Measurements from ENCODE around the gene STRIP2.
"Not testable (repeated sequence)": the region's sequence is repeated elsewhere in the genome, so short reads cannot be mapped to it uniquely, and the experiment has no call there.

The STRIP2 gene

GRCh38 chr7:129437190-129437589 lies 3.0 kb downstream of the STRIP2 start:
- H3K27me3 Mint-ChIP-seq: peaks cover 4% of the 10 kb centered on the region
- peaks cover 21% of the 10 kb centered on the region for H3K36me3 Mint-ChIP-seq
- no peak overlapping the region for H3K27ac Mint-ChIP-seq
- H3K9me3 Mint-ChIP-seq: no peaks in the 10 kb centered on the region
- H3K4me1 Mint-ChIP-seq: peaks cover 42% of the 10 kb centered on the region
- peak overlapping the region; percentile 75 for H3K4me3 Mint-ChIP-seq

GRCh38 chr7:129438281-129438838 lies 4.1 kb downstream of the STRIP2 start:
- Mint-ChIP-seq H3K27me3 (peaks cover 4% of the 10 kb centered on the region), H3K36me3 (peaks cover 21% of the 10 kb centered on the region), H3K9me3 (no peaks in the 10 kb centered on the region), H3K4me3 (peak overlapping the region; percentile 71), H3K27ac (peak overlapping the region; percentile 96), H3K4me1 (peaks cover 36% of the 10 kb centered on the region)

GRCh38 chr7:129438839-129439651 lies 4.8 kb downstream of the STRIP2 start:
- Mint-ChIP-seq H3K27ac (peak overlapping the region; percentile 96), H3K36me3 (peaks cover 24% of the 10 kb centered on the region), H3K4me3 (peak overlapping the region; percentile 71), H3K4me1 (peaks cover 33% of the 10 kb centered on the region), H3K9me3 (no peaks in the 10 kb centered on the region), H3K27me3 (peaks cover 4% of the 10 kb centered on the region)

GRCh38 chr7:129439963-129440625 lies 5.9 kb downstream of the STRIP2 start:
- Mint-ChIP-seq H3K27me3 (peaks cover 4% of the 10 kb centered on the region), H3K27ac (peak overlapping the region; percentile 91), H3K4me1 (peaks cover 31% of the 10 kb centered on the region), H3K9me3 (no peaks in the 10 kb centered on the region), H3K4me3 (peak overlapping the region; percentile 71), H3K36me3 (peaks cover 26% of the 10 kb centered on the region)

GRCh38 chr7:129443612-129444011 lies 9.4 kb downstream of the STRIP2 start:
- H3K4me3 Mint-ChIP-seq: no peak overlapping the region
- no peaks in the 10 kb centered on the region for H3K27me3 Mint-ChIP-seq
- H3K36me3 Mint-ChIP-seq: peaks cover 27% of the 10 kb centered on the region
- H3K4me1 Mint-ChIP-seq: peaks cover 20% of the 10 kb centered on the region
- H3K9me3 Mint-ChIP-seq: no peaks in the 10 kb centered on the region
- no peak overlapping the region for H3K27ac Mint-ChIP-seq

- peaks cover 36% of the 10 kb centered on the region for H3K36me3 Mint-ChIP-seq
- not testable (repeated sequence) for H3K4me1 Mint-ChIP-seq, H3K27ac Mint-ChIP-seq, H3K9me3 Mint-ChIP-seq, H3K4me3 Mint-ChIP-seq, H3K27me3 Mint-ChIP-seq
Observed at GRCh38 chr7:129444776-129445175, 10.5 kb downstream of the STRIP2 start.

GRCh38 chr7:129446925-129447324 lies 12.7 kb downstream of the STRIP2 start:
- not testable (repeated sequence) for H3K27ac Mint-ChIP-seq, H3K27me3 Mint-ChIP-seq, H3K9me3 Mint-ChIP-seq, H3K4me1 Mint-ChIP-seq, H3K4me3 Mint-ChIP-seq
- H3K36me3 Mint-ChIP-seq: peaks cover 42% of the 10 kb centered on the region

GRCh38 chr7:129447445-129447844 lies 13.2 kb downstream of the STRIP2 start:
- peaks cover 44% of the 10 kb centered on the region for H3K36me3 Mint-ChIP-seq
- H3K4me1 Mint-ChIP-seq, H3K9me3 Mint-ChIP-seq, H3K27me3 Mint-ChIP-seq, H3K27ac Mint-ChIP-seq, H3K4me3 Mint-ChIP-seq: not testable (repeated sequence)

GRCh38 chr7:129448608-129449007 lies 14.4 kb downstream of the STRIP2 start:
- not testable (repeated sequence) for H3K4me1 Mint-ChIP-seq, H3K27ac Mint-ChIP-seq, H3K27me3 Mint-ChIP-seq, H3K9me3 Mint-ChIP-seq, H3K4me3 Mint-ChIP-seq
- H3K36me3 Mint-ChIP-seq: peaks cover 46% of the 10 kb centered on the region

- peak overlapping the region; percentile 31 for H3K27ac Mint-ChIP-seq
- H3K4me1 Mint-ChIP-seq: no peaks in the 10 kb centered on the region
- peaks cover 45% of the 10 kb centered on the region for H3K36me3 Mint-ChIP-seq
- H3K9me3 Mint-ChIP-seq: no peaks in the 10 kb centered on the region
- H3K4me3 Mint-ChIP-seq: no peak overlapping the region
- H3K27me3 Mint-ChIP-seq: no peaks in the 10 kb centered on the region
Observed at GRCh38 chr7:129450295-129450694, 16.1 kb downstream of the STRIP2 start.

GRCh38 chr7:129452589-129453231 lies 18.5 kb downstream of the STRIP2 start:
- Mint-ChIP-seq H3K27ac (no peak overlapping the region), H3K27me3 (no peaks in the 10 kb centered on the region), H3K9me3 (no peaks in the 10 kb centered on the region), H3K4me3 (no peak overlapping the region), H3K4me1 (no peaks in the 10 kb centered on the region), H3K36me3 (peaks cover 40% of the 10 kb centered on the region)

GRCh38 chr7:129453510-129454248 lies 19.4 kb downstream of the STRIP2 start:
- peaks cover 34% of the 10 kb centered on the region for H3K36me3 Mint-ChIP-seq
- H3K9me3 Mint-ChIP-seq: no peaks in the 10 kb centered on the region
- H3K4me3 Mint-ChIP-seq: no peak overlapping the region
- no peaks in the 10 kb centered on the region for H3K27me3 Mint-ChIP-seq
- H3K4me1 Mint-ChIP-seq: no peaks in the 10 kb centered on the region
- H3K27ac Mint-ChIP-seq: no peak overlapping the region

- Mint-ChIP-seq H3K4me3 (no peak overlapping the region), H3K9me3 (no peaks in the 10 kb centered on the region), H3K27me3 (no peaks in the 10 kb centered on the region), H3K36me3 (peaks cover 29% of the 10 kb centered on the region), H3K27ac (no peak overlapping the region), H3K4me1 (no peaks in the 10 kb centered on the region)
Observed at GRCh38 chr7:129454249-129454551, 20.0 kb downstream of the STRIP2 start.

- Mint-ChIP-seq H3K9me3 (no peaks in the 10 kb centered on the region), H3K36me3 (peaks cover 16% of the 10 kb centered on the region), H3K27ac (no peak overlapping the region), H3K27me3 (no peaks in the 10 kb centered on the region), H3K4me3 (no peak overlapping the region), H3K4me1 (no peaks in the 10 kb centered on the region)
Observed at GRCh38 chr7:129456421-129456820, 22.2 kb downstream of the STRIP2 start.

- no peaks in the 10 kb centered on the region for H3K4me1 Mint-ChIP-seq
- peaks cover 10% of the 10 kb centered on the region for H3K36me3 Mint-ChIP-seq
- no peaks in the 10 kb centered on the region for H3K27me3 Mint-ChIP-seq
- no peak overlapping the region for H3K27ac Mint-ChIP-seq
- H3K9me3 Mint-ChIP-seq: no peaks in the 10 kb centered on the region
- no peak overlapping the region for H3K4me3 Mint-ChIP-seq
Observed at GRCh38 chr7:129457101-129457500, 22.9 kb downstream of the STRIP2 start.
